Keratinocyte (primary cell): ENCODE results near the gene THSD7B. TPM values are rescaled to one million over a fixed set of nuclear protein-coding genes. Genes with fewer than 3 reads are reported as not detected.
"Not testable (repeated sequence)": the region's sequence is repeated elsewhere in the genome, so short reads cannot be mapped to it uniquely, and the experiment has no call there.

Source experiments
- DNase-seq: peaks from one replicate; pipeline ENCODE4 v3.0.0-alpha.2; 2011; ENCODE audit warnings: low read depth, missing footprints, low spot score
- FAIRE-seq: peaks from 2 replicates; lab custom pipeline; 2011; peaks lifted over from hg19 to GRCh38; lab: Jason Lieb, UNC
- H2AFZ ChIP-seq: 2 replicates; pipeline ENCODE4 v1.6.0; 2012; ENCODE audit warnings: low read length, control low read depth, inconsistent platforms; ENCODE audit not compliant: control insufficient read depth
- H3K27ac ChIP-seq: 2 replicates; pipeline ENCODE4 v1.5.1; 2011; ENCODE audit warnings: low read length; ENCODE audit not compliant: control insufficient read depth, insufficient read depth
- H3K27me3 ChIP-seq: 3 replicates; pipeline ENCODE4 v1.6.0; 2011; ENCODE audit warnings: low read length; ENCODE audit not compliant: control insufficient read depth, insufficient read depth; ENCODE audit errors: extremely low read depth
- H3K36me3 ChIP-seq, 2 experiments: 2 replicates in 1 of 2; 3 replicates in 1 of 2; pipeline ENCODE4 v1.5.1; 2011; ENCODE audit warnings: low read length in 2 of 2, mild to moderate bottlenecking in 1 of 2; ENCODE audit not compliant: control insufficient read depth in 2 of 2, insufficient read depth in 2 of 2; ENCODE audit errors: extremely low read depth in 1 of 2
- H3K4me1 ChIP-seq: 3 replicates; pipeline ENCODE4 v1.5.1; 2011; ENCODE audit warnings: low read length; ENCODE audit not compliant: control insufficient read depth, insufficient read depth; ENCODE audit errors: extremely low read depth
- H3K4me2 ChIP-seq: 3 replicates; pipeline ENCODE4 v1.6.0; 2011; ENCODE audit warnings: low read depth, low read length; ENCODE audit not compliant: control insufficient read depth, insufficient read depth; ENCODE audit errors: extremely low read depth
- H3K4me3 ChIP-seq, 3 experiments: fragments of 200-600 bp in 1 of 3; sonication (generic) in 1 of 3; 2 replicates in 2 of 3; 3 replicates in 1 of 3; pipeline ENCODE4 v1.5.1; 2011 to 2016; ENCODE audit warnings: low read length in 3 of 3, mild to moderate bottlenecking in 3 of 3, control low read depth in 2 of 3, inconsistent platforms in 1 of 3, low read depth in 1 of 3, mixed read lengths in 1 of 3, mixed run types in 1 of 3, moderate library complexity in 1 of 3; ENCODE audit not compliant: control insufficient read depth in 2 of 3, insufficient read depth in 2 of 3; ENCODE audit errors: extremely low read depth in 1 of 3
- H3K79me2 ChIP-seq: 2 replicates; pipeline ENCODE4 v1.6.0; 2012; ENCODE audit warnings: low read length; ENCODE audit not compliant: control insufficient read depth, insufficient read depth
- H3K9ac ChIP-seq: 3 replicates; pipeline ENCODE4 v1.6.0; 2011; ENCODE audit warnings: low read length; ENCODE audit not compliant: control insufficient read depth, insufficient read depth; ENCODE audit errors: extremely low read depth
- H3K9me1 ChIP-seq: 3 replicates; pipeline ENCODE4 v1.6.0; 2011; ENCODE audit warnings: low read length; ENCODE audit not compliant: control insufficient read depth, insufficient read depth; ENCODE audit errors: extremely low read depth
- H3K9me3 ChIP-seq: 2 replicates; pipeline ENCODE4 v1.5.1; 2012; ENCODE audit warnings: low read depth, low read length; ENCODE audit not compliant: control insufficient read depth
- H4K20me1 ChIP-seq: 3 replicates; pipeline ENCODE4 v1.6.0; 2011; ENCODE audit warnings: low read length; ENCODE audit not compliant: control insufficient read depth, insufficient read depth; ENCODE audit errors: extremely low read depth
- EZH2 ChIP-seq: IDR thresholded peaks from one replicate; pipeline ENCODE4 v1.6.1; 2012; ENCODE audit warnings: inconsistent platforms, mild to moderate bottlenecking, low read length, moderate library complexity
- dilution Hi-C: fragments of 300-500 bp; cut with MboI; formaldehyde crosslinking; loops from one replicate; pipeline ENCODE4 v1.7.0; 2020; ENCODE audit warnings: low sequenced_read_pairs; ENCODE audit not compliant: extremely low pct_ligation_motif_present
- polyA plus RNA-seq, 5 experiments: library from polyadenylated mRNA; depleted of rRNA in 3 of 5; stranded (reverse) in 3 of 5; stranded (forward) in 1 of 5; unstranded in 1 of 5; fragments of >200 nt; gene quantifications; 1 replicate in 1 of 5; 2 replicates in 3 of 5; 3 replicates in 1 of 5; pipeline versions ENCODE4 v1.2.1 to v1.2.3, GENCODE V29; 2011 to 2012; ENCODE audit warnings: missing spikeins in 2 of 5, low read depth in 1 of 5, low replicate concordance in 1 of 5
- TF ChIP-seq, protein P1 (sequence below), 3 experiments: IDR thresholded peaks in 1 of 3; conservative IDR thresholded peaks in 1 of 3; optimal IDR thresholded peaks in 1 of 3; 2 replicates in 2 of 3; 3 replicates in 1 of 3; pipeline versions ENCODE3 to v1.5.1; 2011; ENCODE audit warnings: low read length in 3 of 3, mild to moderate bottlenecking in 3 of 3, moderate library complexity in 2 of 3, control low read depth in 1 of 3, inconsistent platforms in 1 of 3; ENCODE audit not compliant: insufficient read depth in 2 of 3; ENCODE audit errors: extremely low read depth in 1 of 3

Gene THSD7B
- polyA plus RNA-seq, 1 donor (not counting 4 experiments of a cell fraction or from before 2014, with no cell fraction given) = 0.04 TPM

DNA sequence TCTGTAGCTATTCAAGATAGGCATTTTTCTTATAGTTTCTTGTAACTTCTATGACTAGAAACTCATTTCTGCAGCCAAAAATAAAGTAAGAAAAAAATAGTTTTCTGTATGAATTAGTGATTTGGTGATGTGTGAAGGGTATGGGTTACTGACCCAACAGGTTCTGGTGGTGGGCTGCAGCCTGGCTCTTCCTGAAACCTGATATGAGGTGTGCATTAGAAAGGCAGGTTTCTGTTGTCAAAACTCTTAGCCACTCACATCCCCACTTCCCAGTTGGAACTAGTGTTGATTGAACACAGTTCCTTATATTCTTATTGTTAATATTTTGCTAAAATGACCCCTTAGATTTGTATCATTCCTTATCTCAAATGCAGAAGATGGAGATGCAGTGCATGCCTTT lies 330.8 kb downstream of the THSD7B start:
- no peaks in the 10 kb centered on the region for H3K4me1 ChIP-seq
- no peak overlapping the region for H3K4me2 ChIP-seq
- dilution Hi-C loops = no loop called here
- no peak overlapping the region for H3K4me3 ChIP-seq
- H3K9me1 ChIP-seq = no peaks in the 10 kb centered on the region
- TF ChIP-seq, protein P1, sequence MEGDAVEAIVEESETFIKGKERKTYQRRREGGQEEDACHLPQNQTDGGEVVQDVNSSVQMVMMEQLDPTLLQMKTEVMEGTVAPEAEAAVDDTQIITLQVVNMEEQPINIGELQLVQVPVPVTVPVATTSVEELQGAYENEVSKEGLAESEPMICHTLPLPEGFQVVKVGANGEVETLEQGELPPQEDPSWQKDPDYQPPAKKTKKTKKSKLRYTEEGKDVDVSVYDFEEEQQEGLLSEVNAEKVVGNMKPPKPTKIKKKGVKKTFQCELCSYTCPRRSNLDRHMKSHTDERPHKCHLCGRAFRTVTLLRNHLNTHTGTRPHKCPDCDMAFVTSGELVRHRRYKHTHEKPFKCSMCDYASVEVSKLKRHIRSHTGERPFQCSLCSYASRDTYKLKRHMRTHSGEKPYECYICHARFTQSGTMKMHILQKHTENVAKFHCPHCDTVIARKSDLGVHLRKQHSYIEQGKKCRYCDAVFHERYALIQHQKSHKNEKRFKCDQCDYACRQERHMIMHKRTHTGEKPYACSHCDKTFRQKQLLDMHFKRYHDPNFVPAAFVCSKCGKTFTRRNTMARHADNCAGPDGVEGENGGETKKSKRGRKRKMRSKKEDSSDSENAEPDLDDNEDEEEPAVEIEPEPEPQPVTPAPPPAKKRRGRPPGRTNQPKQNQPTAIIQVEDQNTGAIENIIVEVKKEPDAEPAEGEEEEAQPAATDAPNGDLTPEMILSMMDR (optimal IDR thresholded peaks at IDR 0.05 in 1 of 3, IDR thresholded peaks at IDR 0.05 in 1 of 3, conservative IDR thresholded peaks at IDR 0.05 in 1 of 3; ENCODE audit: extremely low read depth in 1 of 3, insufficient read depth in 2 of 3, low read length in 3 of 3) = no peak
- no peak for TF ChIP-seq EZH2
- FAIRE-seq (no peak), DNase-seq (no peak)
- H3K27me3 ChIP-seq = no peaks in the 10 kb centered on the region
- no peaks in the 10 kb centered on the region for H3K9me3 ChIP-seq
- no peak overlapping the region for H3K9ac ChIP-seq
- H3K36me3 ChIP-seq = no peaks in the 10 kb centered on the region
- no peak overlapping the region for H3K27ac ChIP-seq
- no peaks in the 10 kb centered on the region for H4K20me1 ChIP-seq
- no peak overlapping the region for H2AFZ ChIP-seq
- H3K79me2 ChIP-seq = no peaks in the 10 kb centered on the region

DNA sequence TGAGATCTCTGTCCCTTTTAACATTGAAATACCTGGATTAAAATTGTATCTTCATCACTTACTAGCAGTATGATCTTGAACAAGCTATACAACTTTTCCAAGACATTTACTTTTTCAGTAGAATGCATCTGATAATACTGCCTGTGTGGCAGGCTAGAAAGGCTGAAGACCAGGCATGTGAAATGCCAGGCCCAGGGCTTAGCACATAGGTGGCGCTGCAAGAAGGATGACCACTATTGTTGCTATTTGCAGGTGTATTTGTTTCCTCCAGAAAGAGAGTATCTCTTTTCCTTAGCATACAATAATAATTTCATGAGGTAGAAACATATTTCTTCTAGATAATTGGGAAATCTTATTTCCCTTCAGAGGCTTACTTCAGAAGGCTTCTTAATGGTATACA lies 331.3 kb downstream of the THSD7B start:
- dilution Hi-C loops = no loop called here
- H3K36me3 ChIP-seq = no peaks in the 10 kb centered on the region
- H3K27ac ChIP-seq = no peak overlapping the region
- no peaks in the 10 kb centered on the region for H3K79me2 ChIP-seq
- no peaks in the 10 kb centered on the region for H3K9me3 ChIP-seq
- no peak overlapping the region for H3K9ac ChIP-seq
- H3K4me2 ChIP-seq = no peak overlapping the region
- H3K27me3 ChIP-seq = no peaks in the 10 kb centered on the region
- H2AFZ ChIP-seq = no peak overlapping the region
- H4K20me1 ChIP-seq = no peaks in the 10 kb centered on the region
- no peak for TF ChIP-seq EZH2
- TF ChIP-seq, protein P1 (optimal IDR thresholded peaks at IDR 0.05 in 1 of 3, IDR thresholded peaks at IDR 0.05 in 1 of 3, conservative IDR thresholded peaks at IDR 0.05 in 1 of 3; ENCODE audit: extremely low read depth in 1 of 3, insufficient read depth in 2 of 3, low read length in 3 of 3) = peak; percentile 24 to 56 (median 31)
- no peaks in the 10 kb centered on the region for H3K9me1 ChIP-seq
- FAIRE-seq (no peak), DNase-seq (no peak)
- H3K4me3 ChIP-seq = no peak overlapping the region
- no peaks in the 10 kb centered on the region for H3K4me1 ChIP-seq

DNA sequence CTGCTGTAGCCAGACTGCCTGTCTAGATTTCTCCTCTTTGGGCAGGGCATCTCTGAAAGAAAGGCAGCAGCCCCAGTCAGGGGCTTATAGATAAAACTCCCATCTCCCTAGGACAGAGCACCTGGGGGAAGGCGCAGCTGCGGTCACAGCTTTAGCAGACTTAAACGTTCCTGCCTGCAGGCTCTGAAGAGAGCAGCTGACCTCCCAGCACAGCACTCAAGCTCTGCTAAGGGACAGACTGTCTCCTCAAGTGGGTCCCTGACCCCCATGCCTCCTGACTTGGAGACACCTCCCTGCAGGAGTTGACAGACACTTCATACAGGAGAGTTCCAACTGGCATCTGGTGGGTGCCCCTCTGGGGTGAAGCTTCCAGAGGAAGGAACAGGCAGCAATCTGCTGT lies 336.5 kb downstream of the THSD7B start:
- H3K4me3 ChIP-seq, H3K79me2 ChIP-seq, FAIRE-seq, H3K27ac ChIP-seq, H3K27me3 ChIP-seq, H3K9me1 ChIP-seq, H3K9me3 ChIP-seq, H3K9ac ChIP-seq, H2AFZ ChIP-seq, H3K36me3 ChIP-seq, dilution Hi-C loops, H3K4me1 ChIP-seq, DNase-seq, H4K20me1 ChIP-seq, H3K4me2 ChIP-seq: not testable (repeated sequence)
